ENCODE data around the gene RNF144A.
"Not testable (repeated sequence)": the region's sequence is repeated elsewhere in the genome, so short reads cannot be mapped to it uniquely, and the experiment has no call there.

RNF144A gene

GRCh38 chr2:6929196-6929819 is 12.1 kb downstream of the RNF144A start:
- DNase-seq (ENCODE audit: low spot score) = no peak

- DNase-seq (ENCODE audit: low spot score) = no peak
Observed at GRCh38 chr2:6930923-6931647, 13.9 kb downstream of the RNF144A start.

- no peak for DNase-seq (ENCODE audit: low spot score)
Observed at GRCh38 chr2:6931753-6932152, 14.5 kb downstream of the RNF144A start.

- DNase-seq (ENCODE audit: low spot score) = no peak
Observed at GRCh38 chr2:6932206-6932605, 15.0 kb downstream of the RNF144A start.

- no peak for DNase-seq (ENCODE audit: low spot score)
Observed at GRCh38 chr2:6932828-6933227, 15.6 kb downstream of the RNF144A start.

- no peak for DNase-seq (ENCODE audit: low spot score)
Observed at GRCh38 chr2:6933911-6934310, 16.7 kb downstream of the RNF144A start.

- DNase-seq (ENCODE audit: low spot score) = no peak
Observed at GRCh38 chr2:6934345-6934744, 17.1 kb downstream of the RNF144A start.

GRCh38 chr2:6934758-6935651 is 17.8 kb downstream of the RNF144A start:
- no peak for DNase-seq (ENCODE audit: low spot score)

- not testable (repeated sequence) for DNase-seq (ENCODE audit: low spot score)
Observed at GRCh38 chr2:6935652-6936020, 18.4 kb downstream of the RNF144A start.

GRCh38 chr2:6937157-6937556 is 19.9 kb downstream of the RNF144A start:
- no peak for DNase-seq (ENCODE audit: low spot score)

- DNase-seq (ENCODE audit: low spot score) = no peak
Observed at GRCh38 chr2:6937582-6937981, 20.4 kb downstream of the RNF144A start.

GRCh38 chr2:6939071-6939470 is 21.9 kb downstream of the RNF144A start:
- no peak for DNase-seq (ENCODE audit: low spot score)

- DNase-seq (ENCODE audit: low spot score) = no peak
Observed at GRCh38 chr2:6940820-6941219, 23.6 kb downstream of the RNF144A start.

- DNase-seq (ENCODE audit: low spot score) = no peak
Observed at GRCh38 chr2:6941299-6942046, 24.3 kb downstream of the RNF144A start.

- no peak for DNase-seq (ENCODE audit: low spot score)
Observed at GRCh38 chr2:6942848-6943247, 25.6 kb downstream of the RNF144A start.

GRCh38 chr2:6943523-6943922 is 26.3 kb downstream of the RNF144A start:
- DNase-seq (ENCODE audit: low spot score) = no peak

- DNase-seq (ENCODE audit: low spot score) = no peak
Observed at GRCh38 chr2:6943971-6944370, 26.8 kb downstream of the RNF144A start.

- DNase-seq (ENCODE audit: low spot score) = no peak
Observed at GRCh38 chr2:6944555-6944954, 27.3 kb downstream of the RNF144A start.

- no peak for DNase-seq (ENCODE audit: low spot score)
Observed at GRCh38 chr2:6945087-6945813, 28.0 kb downstream of the RNF144A start.

- DNase-seq (ENCODE audit: low spot score) = no peak
Observed at GRCh38 chr2:6945821-6946220, 28.6 kb downstream of the RNF144A start.

- DNase-seq (ENCODE audit: low spot score) = peak; percentile 51
Observed at GRCh38 chr2:6946722-6947121, 29.5 kb downstream of the RNF144A start.

All from GM03348 (cell line).